Panc1 (cell line): ENCODE data around the gene BTG2. TPM values are rescaled to one million over a fixed set of nuclear protein-coding genes. Genes with fewer than 3 reads are reported as not detected.
"Not testable (repeated sequence)": the region's sequence is repeated elsewhere in the genome, so short reads cannot be mapped to it uniquely, and the experiment has no call there.

Source experiments
- ATAC-seq: fragments of 200-7000 bp; cut with Tn5 transposase; 2 replicates; pipeline ENCODE4 v1.9.1; 2020; ENCODE audit warnings: mild to moderate bottlenecking, moderate library complexity
- BruUV-seq: library from RNA; stranded (reverse); fragments of 400-500 nt; replicated peaks from 2 replicates; lab custom pipeline; 2021; lab: Mats Ljungman, UMichigan
- CTCF ChIA-PET: fragments of 300-600 bp; sonication (Branson Sonifier 250); formaldehyde crosslinking; loops from one replicate; lab custom pipeline; 2022; ENCODE audit warnings: antibody characterized with exemption; lab: Charles Lee
- POLR2A ChIA-PET: fragments of 300-600 bp; sonication (Branson Sonifier 250); formaldehyde crosslinking; loops from one replicate; lab custom pipeline; 2022; ENCODE audit warnings: antibody characterized with exemption; lab: Charles Lee
- DNase-seq: peaks from one replicate; pipeline ENCODE4 v3.0.0-alpha.2; 2010; ENCODE audit warnings: low read depth, low spot score
- H3K27ac ChIP-seq: 2 replicates; pipeline ENCODE4 v1.5.1; 2011; ENCODE audit warnings: mild to moderate bottlenecking, low read length, inconsistent platforms
- H3K27me3 ChIP-seq: fragments of 200-500 bp; sonication (Bioruptor generic); 2 replicates; pipeline ENCODE4 v1.6.0; 2014; ENCODE audit warnings: low read length, inconsistent platforms; ENCODE audit not compliant: control insufficient read depth, insufficient read depth
- H3K36me3 ChIP-seq: fragments of 200-500 bp; sonication (Bioruptor generic); 2 replicates; pipeline ENCODE4 v1.5.1; 2014; ENCODE audit warnings: inconsistent platforms, mild to moderate bottlenecking, low read length, moderate library complexity; ENCODE audit not compliant: control insufficient read depth, insufficient read depth
- H3K4me1 ChIP-seq: 2 replicates; pipeline ENCODE4 v1.5.1; 2011; ENCODE audit warnings: inconsistent platforms, mild to moderate bottlenecking, low read length, moderate library complexity; ENCODE audit not compliant: control insufficient read depth, insufficient read depth
- H3K4me3 ChIP-seq, 2 experiments: 2 replicates each; pipeline ENCODE4 v1.5.1; 2011 to 2012; ENCODE audit warnings: low read depth in 2 of 2, low read length in 2 of 2, mild to moderate bottlenecking in 2 of 2, inconsistent platforms in 1 of 2, moderate library complexity in 1 of 2
- H3K9me3 ChIP-seq: fragments of 200-500 bp; sonication (Bioruptor generic); 2 replicates; pipeline ENCODE4 v1.5.1; 2014; ENCODE audit warnings: low read depth, mild to moderate bottlenecking, inconsistent platforms, low read length, moderate library complexity; ENCODE audit not compliant: control insufficient read depth, insufficient read depth
- POLR2AphosphoS5 ChIP-seq: IDR thresholded peaks from 2 replicates; pipeline ENCODE4 v1.6.1; 2012; ENCODE audit warnings: mild to moderate bottlenecking, low read depth, low read length, moderate library complexity
- SIN3A ChIP-seq: IDR thresholded peaks from 2 replicates; pipeline ENCODE4 v1.6.1; 2012; ENCODE audit warnings: low read depth, mild to moderate bottlenecking, low read length, moderate library complexity, borderline replicate concordance; ENCODE audit not compliant: insufficient read depth
- TCF7L2 ChIP-seq: IDR thresholded peaks from 2 replicates; pipeline ENCODE4 v1.6.1; 2011; ENCODE audit warnings: mild to moderate bottlenecking, low read depth, low read length, inconsistent platforms
- in situ Hi-C: cut with HindIII; loops from 2 replicates; pipeline ENCODE4 v1.10.0; 2016; ENCODE audit warnings: low sequenced_read_pairs, low pct_unique_long_range_greater_than_20kb
- intact Hi-C: fragments of 100-400 bp; cut with micrococcal nuclease; formaldehyde crosslinking; loops from one replicate; pipeline ENCODE4 v1.10.0; 2022; ENCODE audit not compliant: unreplicated experiment
- total RNA-seq: library from RNA; stranded (reverse); gene quantifications from one replicate; pipeline ENCODE4 v1.2.1, GENCODE V29; 2021; ENCODE audit not compliant: unreplicated experiment
- TF ChIP-seq, protein P1 (sequence below): fragments of 450-650 bp; IDR thresholded peaks from 2 replicates; pipeline ENCODE4 v1.5.1; 2017; ENCODE audit warnings: mild to moderate bottlenecking
- TF ChIP-seq, protein P2 (sequence below), 2 experiments: IDR thresholded peaks; 2 replicates each; pipeline ENCODE4 v1.6.1; 2011 to 2012; ENCODE audit warnings: low read depth in 2 of 2, control low read depth in 1 of 2, low read length in 1 of 2, mild to moderate bottlenecking in 1 of 2, moderate library complexity in 1 of 2; ENCODE audit not compliant: insufficient read depth in 1 of 2

Gene BTG2
- total RNA-seq, 1 experiment from 2014 or later, result 6.1 TPM

DNA sequence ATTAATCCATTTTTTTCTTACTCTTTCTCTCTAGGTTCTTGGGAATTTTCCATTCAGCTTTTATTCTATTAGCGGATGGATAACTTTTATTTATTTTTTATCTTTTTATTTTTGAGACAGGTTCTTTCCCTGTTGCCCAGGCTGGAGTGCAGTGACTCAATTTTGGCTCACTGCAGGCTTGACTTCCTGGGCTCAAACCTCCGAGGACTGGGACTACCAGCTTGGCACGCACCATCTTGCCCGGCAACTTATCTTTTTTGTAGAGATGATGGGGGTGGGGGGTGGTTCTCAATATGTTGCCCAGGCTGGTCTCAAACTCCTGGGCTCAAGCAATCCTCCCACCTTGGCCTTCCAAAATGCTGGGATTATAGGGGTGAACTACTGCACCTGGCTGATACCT, 39.8 kb upstream of the BTG2 start:
- H3K27ac ChIP-seq, result no peak overlapping the region
- no peaks in the 10 kb centered on the region for H3K27me3 ChIP-seq
- no peaks in the 10 kb centered on the region for H3K9me3 ChIP-seq
- no peaks in the 10 kb centered on the region for H3K4me1 ChIP-seq
- ATAC-seq (no peak), DNase-seq (no peak)
- BruUV-seq, result no TSS peak
- intact Hi-C loops, result no loop called here
- ChIA-PET CTCF (no interaction called here), POLR2A (interaction anchor here (0.7 kb wide), 1 partner anchor 1677 kb away, joined by 8 read pairs; no protein-coding TSS in a partner anchor)
- H3K4me3 ChIP-seq, result no peak overlapping the region
- H3K36me3 ChIP-seq, result no peaks in the 10 kb centered on the region
- TF ChIP-seq POLR2AphosphoS5, result no peak
- TF ChIP-seq SIN3A, result no peak
- TF ChIP-seq, protein P1, sequence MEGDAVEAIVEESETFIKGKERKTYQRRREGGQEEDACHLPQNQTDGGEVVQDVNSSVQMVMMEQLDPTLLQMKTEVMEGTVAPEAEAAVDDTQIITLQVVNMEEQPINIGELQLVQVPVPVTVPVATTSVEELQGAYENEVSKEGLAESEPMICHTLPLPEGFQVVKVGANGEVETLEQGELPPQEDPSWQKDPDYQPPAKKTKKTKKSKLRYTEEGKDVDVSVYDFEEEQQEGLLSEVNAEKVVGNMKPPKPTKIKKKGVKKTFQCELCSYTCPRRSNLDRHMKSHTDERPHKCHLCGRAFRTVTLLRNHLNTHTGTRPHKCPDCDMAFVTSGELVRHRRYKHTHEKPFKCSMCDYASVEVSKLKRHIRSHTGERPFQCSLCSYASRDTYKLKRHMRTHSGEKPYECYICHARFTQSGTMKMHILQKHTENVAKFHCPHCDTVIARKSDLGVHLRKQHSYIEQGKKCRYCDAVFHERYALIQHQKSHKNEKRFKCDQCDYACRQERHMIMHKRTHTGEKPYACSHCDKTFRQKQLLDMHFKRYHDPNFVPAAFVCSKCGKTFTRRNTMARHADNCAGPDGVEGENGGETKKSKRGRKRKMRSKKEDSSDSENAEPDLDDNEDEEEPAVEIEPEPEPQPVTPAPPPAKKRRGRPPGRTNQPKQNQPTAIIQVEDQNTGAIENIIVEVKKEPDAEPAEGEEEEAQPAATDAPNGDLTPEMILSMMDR, result no peak
- no peak for TF ChIP-seq TCF7L2
- TF ChIP-seq, protein P2, sequence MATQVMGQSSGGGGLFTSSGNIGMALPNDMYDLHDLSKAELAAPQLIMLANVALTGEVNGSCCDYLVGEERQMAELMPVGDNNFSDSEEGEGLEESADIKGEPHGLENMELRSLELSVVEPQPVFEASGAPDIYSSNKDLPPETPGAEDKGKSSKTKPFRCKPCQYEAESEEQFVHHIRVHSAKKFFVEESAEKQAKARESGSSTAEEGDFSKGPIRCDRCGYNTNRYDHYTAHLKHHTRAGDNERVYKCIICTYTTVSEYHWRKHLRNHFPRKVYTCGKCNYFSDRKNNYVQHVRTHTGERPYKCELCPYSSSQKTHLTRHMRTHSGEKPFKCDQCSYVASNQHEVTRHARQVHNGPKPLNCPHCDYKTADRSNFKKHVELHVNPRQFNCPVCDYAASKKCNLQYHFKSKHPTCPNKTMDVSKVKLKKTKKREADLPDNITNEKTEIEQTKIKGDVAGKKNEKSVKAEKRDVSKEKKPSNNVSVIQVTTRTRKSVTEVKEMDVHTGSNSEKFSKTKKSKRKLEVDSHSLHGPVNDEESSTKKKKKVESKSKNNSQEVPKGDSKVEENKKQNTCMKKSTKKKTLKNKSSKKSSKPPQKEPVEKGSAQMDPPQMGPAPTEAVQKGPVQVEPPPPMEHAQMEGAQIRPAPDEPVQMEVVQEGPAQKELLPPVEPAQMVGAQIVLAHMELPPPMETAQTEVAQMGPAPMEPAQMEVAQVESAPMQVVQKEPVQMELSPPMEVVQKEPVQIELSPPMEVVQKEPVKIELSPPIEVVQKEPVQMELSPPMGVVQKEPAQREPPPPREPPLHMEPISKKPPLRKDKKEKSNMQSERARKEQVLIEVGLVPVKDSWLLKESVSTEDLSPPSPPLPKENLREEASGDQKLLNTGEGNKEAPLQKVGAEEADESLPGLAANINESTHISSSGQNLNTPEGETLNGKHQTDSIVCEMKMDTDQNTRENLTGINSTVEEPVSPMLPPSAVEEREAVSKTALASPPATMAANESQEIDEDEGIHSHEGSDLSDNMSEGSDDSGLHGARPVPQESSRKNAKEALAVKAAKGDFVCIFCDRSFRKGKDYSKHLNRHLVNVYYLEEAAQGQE (IDR thresholded peaks at IDR 0.05; ENCODE audit: insufficient read depth in 1 of 2, low read depth in 2 of 2, low read length in 1 of 2), result no peak
- in situ Hi-C loops, result no loop called here

DNA sequence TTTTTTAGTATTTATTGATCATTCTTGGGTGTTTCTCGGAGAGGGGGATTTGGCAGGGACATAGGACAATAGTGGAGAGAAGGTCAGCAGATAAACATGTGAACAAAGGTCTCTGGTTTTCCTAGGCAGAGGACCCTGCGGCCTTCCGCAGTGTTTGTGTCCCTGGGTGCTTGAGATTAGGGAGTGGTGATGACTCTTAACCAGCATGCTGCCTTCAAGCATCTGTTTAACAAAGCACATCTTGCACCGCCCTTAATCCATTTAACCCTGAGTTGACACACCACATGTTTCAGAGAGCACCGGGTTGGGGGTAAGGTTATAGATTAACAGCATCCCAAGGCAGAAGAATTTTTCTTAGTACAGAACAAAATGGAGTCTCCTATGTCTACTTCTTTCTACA, 39.2 kb upstream of the BTG2 start:
- ATAC-seq, BruUV-seq, H3K27ac ChIP-seq, H3K9me3 ChIP-seq, in situ Hi-C loops, intact Hi-C loops, CTCF ChIA-PET, H3K36me3 ChIP-seq, DNase-seq, H3K4me1 ChIP-seq, H3K27me3 ChIP-seq, H3K4me3 ChIP-seq: not testable (repeated sequence)
- POLR2A ChIA-PET, result interaction anchor here (0.7 kb wide), 1 partner anchor 1676 kb away, joined by 8 read pairs; no protein-coding TSS in a partner anchor

DNA sequence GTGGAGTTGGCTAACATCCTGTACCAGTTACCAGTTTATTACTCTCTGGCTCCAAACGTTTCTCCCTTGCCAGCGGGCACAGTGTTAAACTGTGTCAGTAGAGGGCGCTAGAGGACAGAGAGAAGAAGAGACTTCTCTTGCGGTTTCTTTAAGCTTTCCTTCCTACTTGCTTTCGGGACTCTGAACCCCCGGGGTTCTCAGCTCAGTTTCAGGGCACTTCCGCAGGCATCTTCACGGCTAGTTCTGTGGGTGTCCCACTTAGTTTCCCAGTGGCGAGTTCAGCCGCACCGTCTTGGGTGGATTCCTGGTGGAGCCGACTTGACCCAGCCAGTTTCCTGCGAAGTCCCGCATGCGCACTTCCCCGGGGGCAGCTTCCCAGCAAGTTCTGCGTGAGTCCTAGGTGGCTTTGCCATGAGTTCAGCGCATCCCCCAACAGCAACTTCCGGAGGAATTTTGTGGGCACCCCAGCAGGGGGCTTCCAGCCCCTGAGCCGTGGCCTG, 37.9 kb upstream of the BTG2 start:
- H3K27ac ChIP-seq, result peak overlapping the region; percentile 73
- BruUV-seq, result no TSS peak
- no peaks in the 10 kb centered on the region for H3K27me3 ChIP-seq
- in situ Hi-C loops (no loop called here), intact Hi-C loops (no loop called here)
- ATAC-seq (peak; percentile 87), DNase-seq (peak; percentile 85)
- CTCF ChIA-PET, result interaction anchor here (0.6 to 1.8 kb wide), 24 partner anchors 10 to 1865 kb away, joined by 3 to 18 read pairs (median 4); no protein-coding TSS in a partner anchor
- H3K36me3 ChIP-seq, result no peaks in the 10 kb centered on the region
- POLR2A ChIA-PET, result no interaction called here
- H3K4me3 ChIP-seq, result peak overlapping the region; percentile 59 to 81
- TF ChIP-seq, protein P1, result peak; percentile 95
- no peak for TF ChIP-seq SIN3A
- no peaks in the 10 kb centered on the region for H3K9me3 ChIP-seq
- peaks cover 3% of the 10 kb centered on the region; the same call in 1 of the 2 replicates for H3K4me1 ChIP-seq
